GM21529 (cell line): ENCODE measurements around the gene PLP1.
"Not testable (repeated sequence)": the region's sequence is repeated elsewhere in the genome, so short reads cannot be mapped to it uniquely, and the experiment has no call there.

Source experiments
- ATAC-seq: cut with Tn5 transposase; IDR thresholded peaks from one replicate; pipeline ENCODE4 v1.9.1; 2021; ENCODE audit not compliant: unreplicated experiment

Gene PLP1, protein sequence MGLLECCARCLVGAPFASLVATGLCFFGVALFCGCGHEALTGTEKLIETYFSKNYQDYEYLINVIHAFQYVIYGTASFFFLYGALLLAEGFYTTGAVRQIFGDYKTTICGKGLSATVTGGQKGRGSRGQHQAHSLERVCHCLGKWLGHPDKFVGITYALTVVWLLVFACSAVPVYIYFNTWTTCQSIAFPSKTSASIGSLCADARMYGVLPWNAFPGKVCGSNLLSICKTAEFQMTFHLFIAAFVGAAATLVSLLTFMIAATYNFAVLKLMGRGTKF

GRCh38 chrX:103776546-103776945 lies at the start of gene PLP1:
TSS of gene PLP1 (plus strand) at chrX:103776840. CDS start at chrX:103776996, 156 bp downstream.
- ATAC-seq = no peak

- ATAC-seq = no peak
These were observed 49.5 kb upstream of the PLP1 start for GRCh38 chrX:103727115-103727514.

- ATAC-seq = no peak
These were observed 47.6 kb upstream of the PLP1 start for GRCh38 chrX:103729015-103729414.

DNA sequence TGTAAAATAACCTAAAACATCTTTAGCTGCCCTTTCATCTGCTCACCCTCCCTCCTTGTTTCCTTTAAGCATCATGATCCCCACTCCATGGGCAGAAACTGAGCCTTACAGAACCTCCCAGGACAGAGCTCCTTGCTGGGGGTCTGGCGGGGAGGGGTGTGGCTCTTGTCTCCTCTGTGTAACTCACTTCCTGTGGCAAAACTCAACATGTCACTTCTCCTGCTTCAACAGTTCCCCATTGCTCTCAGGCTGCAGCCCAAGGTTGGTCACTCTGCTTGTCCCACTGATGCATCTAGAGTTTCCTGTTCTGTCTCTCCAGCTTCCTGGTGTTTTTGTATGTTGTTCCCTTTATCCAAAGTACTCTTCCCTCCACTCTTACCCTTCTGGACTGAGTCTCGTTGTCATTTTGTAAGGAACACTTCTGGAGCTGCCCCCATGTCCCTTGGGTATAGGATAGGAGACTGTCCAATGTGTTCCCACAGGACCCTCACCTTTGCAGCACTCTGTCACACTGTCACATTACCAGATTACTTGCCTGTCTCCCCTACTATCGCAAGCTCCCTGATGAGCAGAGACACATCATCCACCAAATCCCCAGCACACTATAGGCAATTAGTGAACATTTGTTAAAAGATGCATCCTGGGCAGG lies 46.4 kb upstream of the PLP1 start:
- no peak for ATAC-seq

DNA sequence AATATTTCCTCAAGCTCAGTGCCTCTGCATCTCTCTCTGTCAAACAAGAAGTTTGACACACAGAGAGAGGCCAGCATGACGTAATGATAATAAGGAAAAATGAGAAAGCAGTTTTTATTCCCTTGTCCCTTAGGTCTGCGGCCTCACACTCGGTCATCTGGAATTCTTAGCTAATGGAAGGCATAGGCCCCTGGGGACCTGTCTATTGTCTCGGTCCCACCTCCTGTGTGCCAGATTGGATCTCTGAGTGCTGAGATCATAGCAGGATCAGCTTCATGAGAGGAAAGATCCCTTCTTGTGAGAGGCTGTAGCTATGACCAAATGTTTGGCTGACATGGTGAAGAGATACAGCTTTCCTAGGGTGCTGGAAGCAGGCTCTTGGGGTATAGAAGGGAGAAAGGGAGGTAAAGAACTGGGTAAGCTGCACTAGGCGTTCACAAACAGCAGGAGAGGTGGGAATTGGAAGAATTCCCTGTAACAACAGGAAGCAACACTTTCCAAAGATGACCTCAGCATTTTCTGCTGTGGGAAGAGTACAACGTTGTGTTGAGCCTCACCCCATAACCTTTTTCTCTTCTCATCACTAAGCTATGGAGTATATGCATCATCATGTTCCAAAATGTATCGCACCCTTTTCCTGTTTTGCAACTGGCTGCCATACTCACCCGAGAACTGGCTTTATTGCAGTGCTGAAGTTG lies 45.7 kb upstream of the PLP1 start:
- ATAC-seq = no peak

- ATAC-seq = no peak
These were observed 43.6 kb upstream of the PLP1 start for GRCh38 chrX:103733017-103733416.

DNA sequence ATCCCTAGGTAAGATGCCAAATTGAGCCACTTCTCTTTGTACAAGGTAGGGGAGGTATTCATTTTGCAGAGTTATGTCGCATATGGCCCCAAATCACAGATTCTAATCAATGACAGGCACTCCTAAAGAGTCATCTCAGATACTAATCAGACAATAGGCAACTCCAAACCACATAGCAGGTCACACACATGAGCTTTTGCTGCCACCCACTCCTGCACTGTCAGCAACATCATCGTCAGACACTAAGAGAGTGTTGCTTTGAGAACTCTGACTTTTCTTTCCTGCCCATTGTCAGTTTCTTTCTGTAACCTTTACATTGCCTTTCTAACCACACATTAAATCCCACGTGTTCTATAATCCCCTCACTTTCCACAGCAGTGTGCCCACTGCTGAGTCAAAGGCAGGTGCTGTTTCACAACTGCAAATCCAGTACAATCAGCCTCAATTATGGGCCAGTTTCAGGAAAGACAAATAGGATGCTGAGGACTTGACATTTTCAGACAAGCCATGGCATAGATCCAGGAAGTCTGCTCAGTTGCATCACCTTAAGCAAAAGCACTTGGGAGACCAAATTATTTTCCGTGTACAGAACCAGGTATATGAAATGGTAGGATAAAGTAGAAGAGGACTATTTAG lies 42.4 kb upstream of the PLP1 start:
- ATAC-seq = no peak

DNA sequence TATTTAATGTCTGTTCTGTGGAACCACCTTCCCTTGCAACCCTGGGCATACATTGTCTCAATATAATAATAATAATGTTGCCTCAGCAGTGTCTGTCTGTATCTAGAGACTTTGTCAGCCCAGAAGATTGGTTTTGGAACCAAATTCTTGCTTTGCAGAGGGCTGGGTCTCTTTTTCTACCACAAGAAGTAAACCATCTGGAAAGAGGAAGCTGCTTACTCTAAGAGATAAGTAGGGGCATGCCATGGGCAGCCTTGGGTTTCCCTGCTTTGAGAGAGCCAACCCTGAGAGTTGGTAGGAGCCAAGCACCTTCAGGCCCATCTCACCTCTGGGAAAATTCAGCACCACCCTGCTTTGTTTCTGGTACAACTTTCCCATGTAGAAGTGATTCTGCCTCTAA lies 38.9 kb upstream of the PLP1 start:
- no peak for ATAC-seq

- no peak for ATAC-seq
These were observed 37.2 kb upstream of the PLP1 start for GRCh38 chrX:103739421-103739820.

DNA sequence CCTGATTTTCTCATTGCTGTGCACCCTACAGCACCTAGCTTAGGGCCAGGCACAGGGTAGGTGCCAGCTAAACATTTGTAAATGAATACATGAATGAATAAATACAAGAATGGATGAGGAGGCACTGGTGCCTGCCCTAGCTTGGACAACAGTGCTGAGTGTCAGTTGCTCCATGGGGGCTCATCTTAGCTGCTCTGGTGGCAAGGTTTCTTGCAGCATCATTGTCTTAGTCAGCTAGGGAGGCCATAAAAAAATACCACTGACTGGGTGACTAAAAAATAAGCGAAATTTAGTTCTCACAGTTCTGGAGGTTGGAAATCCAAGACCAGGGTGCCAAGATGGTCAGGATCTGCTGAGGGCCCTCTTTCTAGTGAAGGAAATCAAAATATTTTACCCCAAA lies 34.8 kb upstream of the PLP1 start:
- ATAC-seq = no peak

GRCh38 chrX:103742339-103742738 lies 34.3 kb upstream of the PLP1 start:
- no peak for ATAC-seq

- ATAC-seq = no peak
These were observed 29.5 kb upstream of the PLP1 start for GRCh38 chrX:103747163-103747562.

GRCh38 chrX:103754401-103754800 lies 22.2 kb upstream of the PLP1 start:
- ATAC-seq = no peak

DNA sequence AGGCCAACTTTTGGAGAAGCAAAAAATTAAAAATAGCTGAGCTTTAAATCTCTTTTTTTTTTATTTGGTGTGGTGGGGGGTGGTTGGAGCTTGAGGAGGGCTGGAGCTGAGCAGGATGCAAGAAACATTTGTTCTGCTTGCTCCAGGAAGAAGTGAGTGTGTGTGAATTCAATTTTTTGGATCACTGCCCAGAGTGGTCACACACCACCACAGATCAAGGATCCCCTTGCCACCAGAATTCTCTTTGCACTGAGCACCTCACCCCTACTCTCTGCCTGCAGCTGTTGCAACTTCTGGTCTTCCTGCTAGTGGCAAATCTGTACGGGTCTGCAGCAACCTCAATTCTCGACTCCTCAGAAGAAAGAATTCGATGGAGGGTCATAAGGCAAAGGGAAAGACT lies 19.9 kb upstream of the PLP1 start:
- ATAC-seq = no peak

DNA sequence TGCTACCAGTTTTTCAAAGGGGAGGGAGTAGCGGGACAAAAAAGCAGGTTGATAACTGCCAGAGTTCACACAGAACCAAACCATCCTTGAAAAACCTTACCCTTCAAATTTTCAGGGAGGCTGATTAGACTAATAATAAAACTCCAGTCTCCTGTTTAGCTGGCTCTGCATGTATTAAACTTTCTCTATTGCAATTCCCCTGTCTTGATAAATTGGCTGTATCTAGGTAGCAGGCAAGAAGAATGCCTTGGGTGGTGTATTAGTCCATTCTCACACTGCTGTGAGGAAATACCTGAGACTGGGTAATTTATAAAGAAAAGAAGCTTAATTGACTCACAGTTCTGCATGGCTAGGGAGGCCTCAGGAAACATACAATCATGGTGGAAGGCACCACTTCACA lies 18.1 kb upstream of the PLP1 start:
- no peak for ATAC-seq

DNA sequence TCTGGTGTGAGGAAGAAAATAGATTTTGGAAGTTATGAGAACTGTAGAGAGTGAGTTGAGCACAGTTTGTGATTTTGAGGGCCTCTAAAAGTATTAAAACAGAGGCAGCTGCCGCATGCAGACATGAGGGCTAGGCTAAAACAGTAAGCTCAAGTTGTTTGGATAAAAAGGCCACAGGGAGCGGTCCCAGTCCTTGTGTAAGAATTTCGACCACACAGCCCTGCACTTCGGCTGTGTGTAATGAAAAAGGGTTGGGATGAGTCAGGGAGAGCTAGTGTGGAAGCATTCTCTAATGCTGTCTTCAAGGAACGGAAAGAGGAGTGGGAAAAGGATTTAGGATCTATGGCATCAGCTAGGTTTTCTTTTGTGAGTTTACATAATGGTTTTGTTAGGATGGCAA lies 13.1 kb upstream of the PLP1 start:
- not testable (repeated sequence) for ATAC-seq

DNA sequence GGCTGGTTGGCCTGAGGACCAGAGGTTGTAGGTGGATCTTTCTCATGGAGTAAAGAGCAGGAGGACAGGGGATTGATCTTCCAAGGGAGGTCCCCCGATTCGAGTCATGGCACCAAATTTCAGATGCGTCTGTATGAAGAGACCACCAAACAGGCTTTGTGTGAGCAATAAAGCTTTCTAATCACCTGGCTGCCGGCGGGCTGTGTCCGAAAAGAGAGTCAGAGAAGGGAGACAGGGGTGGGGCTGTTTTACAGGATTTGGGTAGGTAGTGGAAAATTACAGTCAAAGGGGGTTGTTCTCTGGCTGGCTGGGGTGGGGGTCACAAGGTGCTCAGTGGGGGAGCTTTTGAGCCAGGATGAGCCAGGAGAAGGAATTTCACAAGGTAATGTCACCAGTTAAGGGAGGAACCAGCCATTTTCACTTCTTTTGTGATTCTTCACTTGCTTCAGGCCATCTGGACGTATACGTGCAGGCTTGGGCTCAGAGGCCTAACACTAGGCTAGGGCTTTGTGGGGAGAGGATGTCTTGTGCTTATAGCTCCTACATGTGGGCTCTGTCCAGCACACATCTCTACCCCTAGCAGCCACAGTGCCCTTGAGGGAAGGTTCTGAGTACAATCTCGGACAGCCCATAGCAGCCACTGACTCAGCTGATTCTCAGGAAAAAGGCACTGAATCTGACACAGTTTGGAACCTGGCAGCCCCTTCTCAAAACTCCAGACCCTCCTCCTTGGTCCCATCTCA lies 9.7 kb upstream of the PLP1 start:
- not testable (repeated sequence) for ATAC-seq

DNA sequence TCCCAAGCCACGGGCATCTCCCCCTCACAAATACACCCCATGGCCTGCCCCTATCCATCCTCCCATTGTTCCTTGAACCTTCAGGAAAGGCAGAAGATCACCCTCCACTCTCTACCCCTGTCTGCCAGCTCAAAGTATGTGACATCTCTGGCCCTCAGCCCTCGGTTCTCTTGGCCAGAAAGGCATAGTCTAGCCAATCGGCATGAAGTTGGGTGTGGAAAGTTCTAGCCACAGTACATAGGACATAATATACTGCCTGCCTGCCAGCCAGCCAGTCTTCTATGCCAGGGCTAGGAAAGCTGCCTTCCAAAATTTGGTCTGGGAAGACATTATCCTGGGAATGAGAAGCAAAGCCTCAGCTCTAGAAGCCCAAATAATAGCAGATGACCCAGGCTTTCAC lies 3.2 kb upstream of the PLP1 start:
- ATAC-seq = no peak

DNA sequence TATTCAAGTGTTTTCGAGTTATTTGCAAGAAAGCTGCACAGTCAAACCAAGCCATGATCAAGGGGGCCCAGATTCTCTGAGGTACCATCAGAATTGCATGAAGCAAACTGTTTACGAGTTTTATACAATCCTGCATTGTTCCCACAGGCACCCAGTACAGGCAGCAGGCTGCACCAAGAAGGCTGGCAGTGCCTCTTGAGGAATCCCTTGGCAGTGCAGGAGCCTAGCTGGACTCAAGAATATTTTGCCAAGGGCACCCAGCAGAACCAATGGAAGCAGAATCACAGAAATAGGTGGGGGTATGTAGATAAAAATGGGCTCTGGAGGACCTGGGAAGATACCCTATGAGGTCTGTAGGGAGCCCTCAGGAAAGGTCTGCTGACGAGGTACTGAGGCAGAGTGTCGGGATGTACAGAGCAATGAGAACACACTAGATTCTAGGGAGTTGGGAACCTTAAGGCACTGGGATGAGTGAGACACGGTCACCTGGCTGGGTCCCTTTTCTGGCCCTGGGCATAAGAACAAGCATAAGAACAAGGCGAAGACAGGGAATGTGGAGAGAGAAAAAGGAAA lies 2.5 kb upstream of the PLP1 start:
- ATAC-seq = no peak

DNA sequence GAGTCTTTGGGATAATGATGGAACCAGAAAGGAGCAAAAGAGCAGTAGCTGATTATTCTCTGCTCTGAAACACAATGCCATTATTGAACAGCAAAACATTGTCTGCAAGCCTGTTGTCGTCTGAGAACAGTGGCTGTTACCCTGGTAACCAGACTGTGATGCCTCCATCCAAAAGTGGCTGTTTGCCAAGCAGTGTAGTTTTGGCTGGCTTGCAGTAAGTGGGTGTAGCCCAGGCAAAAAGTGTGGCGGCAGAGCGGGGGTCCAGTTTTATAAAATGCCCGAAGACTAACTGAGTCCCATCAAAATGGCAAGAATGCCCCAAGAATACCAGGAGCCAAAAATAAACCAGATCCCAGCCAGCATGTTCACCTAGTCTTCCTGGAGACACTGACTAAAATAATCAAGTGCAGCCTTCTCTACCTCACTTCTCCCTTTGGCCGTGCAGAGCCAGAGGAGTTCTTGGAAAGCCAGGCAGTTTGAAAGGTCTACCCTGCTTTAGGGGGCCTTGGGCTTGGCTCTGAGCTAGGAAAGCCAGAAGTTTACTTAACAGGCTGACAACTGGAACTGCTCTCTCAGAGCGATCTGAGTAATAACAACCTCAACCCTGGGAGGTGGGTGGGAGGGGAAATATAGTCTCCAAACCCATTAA lies 2.6 kb downstream of the PLP1 start:
- no peak for ATAC-seq
